ENCODE data around the gene FAF1.

FAF1 gene

DNA sequence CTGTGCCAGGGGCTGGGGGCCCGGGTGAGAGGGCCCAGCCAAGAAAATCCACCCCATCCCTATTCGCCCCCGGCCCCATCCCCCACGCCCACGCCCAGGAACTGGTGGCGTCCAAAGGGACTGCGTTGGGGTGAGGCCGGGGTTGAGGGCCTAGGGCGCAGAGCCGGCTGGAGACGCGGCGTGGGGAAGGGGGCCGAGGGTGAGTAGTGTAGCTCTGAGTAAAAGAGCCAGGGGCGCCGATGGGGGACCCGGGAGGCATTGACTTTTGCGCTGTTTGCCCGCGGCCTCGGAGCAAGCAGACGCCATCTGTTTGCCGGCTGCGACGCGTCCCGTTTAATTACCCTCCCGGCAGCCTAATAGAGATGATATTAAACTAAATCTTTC lies 533.4 kb downstream of the FAF1 start:
- Mint-ChIP-seq H3K27me3 (peaks cover 97% of the 10 kb centered on the region), H3K4me3 (no peak overlapping the region), H3K9me3 (no peaks in the 10 kb centered on the region), H3K27ac (no peak overlapping the region), H3K4me1 (ENCODE audit: low read depth) (peaks cover 53% of the 10 kb centered on the region), H3K36me3 (ENCODE audit: low read depth) (no peaks in the 10 kb centered on the region)
- DNase-seq = no peak

- Mint-ChIP-seq H3K27me3 (peaks cover 96% of the 10 kb centered on the region), H3K27ac (peak overlapping the region; percentile 44), H3K4me1 (ENCODE audit: low read depth) (peaks cover 56% of the 10 kb centered on the region), H3K4me3 (no peak overlapping the region), H3K36me3 (ENCODE audit: low read depth) (no peaks in the 10 kb centered on the region), H3K9me3 (no peaks in the 10 kb centered on the region)
- DNase-seq = peak; percentile 32
Observed at GRCh38 chr1:50426108-50426700, 533.9 kb downstream of the FAF1 start.

GRCh38 chr1:50425376-50426107 lies 534.5 kb downstream of the FAF1 start:
- Mint-ChIP-seq H3K4me1 (ENCODE audit: low read depth) (peaks cover 57% of the 10 kb centered on the region), H3K27ac (no peak overlapping the region)

GRCh38 chr1:50424884-50425375 lies 535.1 kb downstream of the FAF1 start:
- H3K9me3 Mint-ChIP-seq = no peaks in the 10 kb centered on the region
- DNase-seq = no peak
- H3K4me1 Mint-ChIP-seq (ENCODE audit: low read depth) = peaks cover 57% of the 10 kb centered on the region
- H3K4me3 Mint-ChIP-seq = peak overlapping the region; percentile 70
- H3K27ac Mint-ChIP-seq = no peak overlapping the region
- H3K36me3 Mint-ChIP-seq (ENCODE audit: low read depth) = no peaks in the 10 kb centered on the region
- H3K27me3 Mint-ChIP-seq = peaks cover 91% of the 10 kb centered on the region

More at GRCh38 chr1:50425376-50426107, 534.5 kb downstream of the FAF1 start:
- H3K36me3 Mint-ChIP-seq (ENCODE audit: low read depth) = no peaks in the 10 kb centered on the region
- H3K4me3 Mint-ChIP-seq = peak overlapping the region; percentile 12
- no peaks in the 10 kb centered on the region for H3K9me3 Mint-ChIP-seq
- DNase-seq = peak; percentile 32
- peaks cover 91% of the 10 kb centered on the region for H3K27me3 Mint-ChIP-seq

DNA sequence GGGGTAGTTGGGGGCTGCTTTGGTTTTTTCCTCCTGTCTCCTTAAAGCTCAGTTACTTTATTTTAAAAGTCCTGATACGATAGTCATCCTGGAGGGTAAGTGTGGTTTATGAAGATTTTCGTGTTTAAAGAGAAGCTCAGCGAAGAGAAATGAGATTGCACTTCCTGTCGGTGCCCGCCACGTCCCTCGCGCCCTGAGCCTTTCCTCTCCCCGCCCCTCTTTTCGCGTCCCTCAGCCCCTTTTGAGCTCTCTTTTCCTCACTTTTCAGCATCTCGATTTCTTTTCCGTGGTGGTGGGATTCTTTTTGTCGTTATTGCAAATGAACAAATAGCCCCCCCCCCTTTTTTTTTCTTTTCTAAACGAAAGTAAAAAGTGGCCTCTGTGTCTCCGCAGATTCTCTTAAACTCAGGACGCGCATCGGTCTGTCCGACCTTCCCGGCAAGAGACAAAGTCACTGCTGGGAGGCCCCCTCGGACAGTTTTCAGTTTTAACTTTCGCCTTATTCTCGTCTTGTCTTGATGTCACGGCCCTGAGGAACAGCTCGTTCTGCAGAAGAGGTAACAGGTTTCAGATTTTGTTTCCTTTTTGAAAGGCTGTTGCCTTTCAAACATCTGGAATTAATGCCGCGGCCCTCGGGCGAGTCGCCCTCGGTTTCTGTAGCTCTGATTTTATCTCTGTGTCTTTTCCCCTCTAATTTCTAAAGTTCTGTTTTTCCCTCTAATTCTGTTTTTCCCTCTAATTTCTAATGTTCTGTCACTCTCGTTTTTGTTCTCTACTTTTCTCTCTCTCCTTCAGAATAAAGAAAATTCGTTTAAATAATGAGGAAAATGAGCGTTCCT lies 535.8 kb downstream of the FAF1 start:
- Mint-ChIP-seq H3K27ac (peak overlapping the region; percentile 50), H3K9me3 (no peaks in the 10 kb centered on the region)
- DNase-seq = peak; percentile 35

GRCh38 chr1:50423670-50424000 lies 536.4 kb downstream of the FAF1 start:
- Mint-ChIP-seq H3K4me3 (peak overlapping the region; percentile 70), H3K27me3 (peaks cover 86% of the 10 kb centered on the region), H3K9me3 (no peaks in the 10 kb centered on the region), H3K36me3 (ENCODE audit: low read depth) (no peaks in the 10 kb centered on the region), H3K27ac (peak overlapping the region; percentile 59), H3K4me1 (ENCODE audit: low read depth) (peaks cover 61% of the 10 kb centered on the region)
- no peak for DNase-seq

More for the DNA sequence above, 535.8 kb downstream of the FAF1 start:
- no peaks in the 10 kb centered on the region for H3K36me3 Mint-ChIP-seq (ENCODE audit: low read depth)
- peaks cover 61% of the 10 kb centered on the region for H3K4me1 Mint-ChIP-seq (ENCODE audit: low read depth)
- peak overlapping the region; percentile 70 for H3K4me3 Mint-ChIP-seq
- H3K27me3 Mint-ChIP-seq = peaks cover 91% of the 10 kb centered on the region

- peaks cover 64% of the 10 kb centered on the region for H3K4me1 Mint-ChIP-seq (ENCODE audit: low read depth)
- peak within 1 kb of the TSS; percentile 71 for H3K27ac Mint-ChIP-seq
- H3K27me3 Mint-ChIP-seq = peaks cover 87% of the 10 kb centered on the region
- no peaks in the 10 kb centered on the region for H3K36me3 Mint-ChIP-seq (ENCODE audit: low read depth)
- DNase-seq = peak; percentile 41
- H3K4me3 Mint-ChIP-seq = peak within 1 kb of the TSS; percentile 70
- H3K9me3 Mint-ChIP-seq = no peaks in the 10 kb centered on the region
Observed at GRCh38 chr1:50422946-50423669, 537.0 kb downstream of the FAF1 start, which contains the start of gene DMRTA2. DMRTA2 (minus strand) TSS chr1:50423443; CDS start chr1:50421536, 1,907 bp downstream.

DNA sequence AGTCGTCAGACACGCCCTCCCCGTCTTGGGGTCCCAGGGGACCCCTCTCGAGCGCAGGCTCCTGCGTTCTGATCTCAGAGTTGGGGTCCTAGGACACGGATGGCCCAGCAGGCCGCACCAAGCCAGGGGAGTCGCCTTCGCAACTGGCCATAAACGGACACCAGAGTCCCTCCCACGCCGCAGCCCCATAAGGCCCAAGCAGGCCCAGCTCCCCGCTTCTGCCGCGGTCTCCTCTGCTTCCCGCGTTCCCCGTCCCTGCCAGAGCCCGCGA lies 537.5 kb downstream of the FAF1 start:
- H3K36me3 Mint-ChIP-seq (ENCODE audit: low read depth) = no peaks in the 10 kb centered on the region
- no peaks in the 10 kb centered on the region for H3K9me3 Mint-ChIP-seq
- peaks cover 87% of the 10 kb centered on the region for H3K27me3 Mint-ChIP-seq
- no peak overlapping the region for H3K4me3 Mint-ChIP-seq
- peaks cover 67% of the 10 kb centered on the region for H3K4me1 Mint-ChIP-seq (ENCODE audit: low read depth)
- H3K27ac Mint-ChIP-seq = peak overlapping the region; percentile 71
- peak; percentile 30 for DNase-seq

- H3K9me3 Mint-ChIP-seq = no peaks in the 10 kb centered on the region
Observed at GRCh38 chr1:50421768-50422674, 538.0 kb downstream of the FAF1 start.

DNA sequence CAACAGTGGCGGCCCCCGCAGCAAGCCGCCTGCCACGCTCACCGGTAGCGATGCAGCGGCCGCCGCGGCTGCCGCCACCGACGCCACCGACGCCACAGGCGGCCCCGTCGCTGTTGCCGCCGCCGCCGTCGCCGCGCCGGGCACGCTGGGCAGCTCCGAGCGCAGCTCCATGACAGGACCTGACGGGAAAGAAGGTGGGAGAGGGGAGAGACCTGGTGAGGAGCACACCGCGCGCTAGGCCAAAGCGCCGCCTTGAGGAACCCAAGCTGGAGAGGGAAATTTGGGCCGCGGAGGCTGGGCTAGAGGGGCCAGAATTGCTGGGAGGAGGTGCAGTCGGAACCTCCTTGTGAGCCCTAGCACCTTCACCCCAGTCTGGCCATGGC lies 538.7 kb downstream of the FAF1 start:
- no peak overlapping the region for H3K4me3 Mint-ChIP-seq
- peaks cover 86% of the 10 kb centered on the region for H3K27me3 Mint-ChIP-seq
- H3K4me1 Mint-ChIP-seq (ENCODE audit: low read depth) = peaks cover 70% of the 10 kb centered on the region
- peak; percentile 31 for DNase-seq
- no peaks in the 10 kb centered on the region for H3K9me3 Mint-ChIP-seq
- no peaks in the 10 kb centered on the region for H3K36me3 Mint-ChIP-seq (ENCODE audit: low read depth)
- H3K27ac Mint-ChIP-seq = peak overlapping the region; percentile 42

More at GRCh38 chr1:50421768-50422674, 538.0 kb downstream of the FAF1 start:
- Mint-ChIP-seq H3K4me3 (no peak overlapping the region), H3K27ac (peak overlapping the region; percentile 42), H3K27me3 (peaks cover 86% of the 10 kb centered on the region), H3K36me3 (ENCODE audit: low read depth) (no peaks in the 10 kb centered on the region), H3K4me1 (ENCODE audit: low read depth) (peaks cover 65% of the 10 kb centered on the region)
- no peak for DNase-seq

DNA sequence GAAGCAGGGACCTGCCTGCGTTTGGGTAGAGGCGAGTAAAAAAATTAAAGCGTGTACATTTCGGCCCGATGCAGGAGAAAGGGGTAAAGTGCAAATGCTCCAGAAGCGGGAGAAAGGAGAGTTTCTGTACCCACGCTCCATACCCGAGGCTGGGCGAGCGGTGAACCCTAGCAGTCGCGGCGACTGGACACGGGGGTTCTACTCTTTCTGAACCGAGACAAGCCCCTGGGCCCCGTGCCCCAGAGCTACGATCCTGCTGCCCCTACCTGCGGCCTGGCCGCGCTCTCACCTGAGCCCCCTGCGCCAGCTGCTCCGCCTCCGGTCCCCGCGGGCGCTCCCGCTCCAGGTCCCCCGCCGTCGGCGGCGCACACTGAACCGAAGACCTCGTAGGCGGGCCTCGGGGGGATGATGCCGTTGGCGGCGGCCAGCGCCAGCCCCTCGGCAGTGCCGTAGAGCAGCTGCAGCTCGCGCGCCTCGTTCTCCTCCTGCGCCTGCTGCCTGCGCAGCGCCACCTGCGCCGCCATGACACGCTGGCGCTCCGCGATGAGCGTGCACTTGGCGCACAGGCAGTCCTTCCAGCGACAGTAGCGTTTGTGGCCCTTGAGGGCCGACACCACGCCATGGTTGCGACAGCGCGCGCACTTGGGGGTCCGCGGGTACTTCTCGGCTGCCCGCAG lies 539.2 kb downstream of the FAF1 start:
- Mint-ChIP-seq H3K9me3 (no peaks in the 10 kb centered on the region), H3K36me3 (ENCODE audit: low read depth) (no peaks in the 10 kb centered on the region), H3K4me3 (no peak overlapping the region), H3K27me3 (peaks cover 86% of the 10 kb centered on the region), H3K27ac (peak overlapping the region; percentile 51), H3K4me1 (ENCODE audit: low read depth) (peaks cover 68% of the 10 kb centered on the region)
- peak; percentile 52 for DNase-seq

DNA sequence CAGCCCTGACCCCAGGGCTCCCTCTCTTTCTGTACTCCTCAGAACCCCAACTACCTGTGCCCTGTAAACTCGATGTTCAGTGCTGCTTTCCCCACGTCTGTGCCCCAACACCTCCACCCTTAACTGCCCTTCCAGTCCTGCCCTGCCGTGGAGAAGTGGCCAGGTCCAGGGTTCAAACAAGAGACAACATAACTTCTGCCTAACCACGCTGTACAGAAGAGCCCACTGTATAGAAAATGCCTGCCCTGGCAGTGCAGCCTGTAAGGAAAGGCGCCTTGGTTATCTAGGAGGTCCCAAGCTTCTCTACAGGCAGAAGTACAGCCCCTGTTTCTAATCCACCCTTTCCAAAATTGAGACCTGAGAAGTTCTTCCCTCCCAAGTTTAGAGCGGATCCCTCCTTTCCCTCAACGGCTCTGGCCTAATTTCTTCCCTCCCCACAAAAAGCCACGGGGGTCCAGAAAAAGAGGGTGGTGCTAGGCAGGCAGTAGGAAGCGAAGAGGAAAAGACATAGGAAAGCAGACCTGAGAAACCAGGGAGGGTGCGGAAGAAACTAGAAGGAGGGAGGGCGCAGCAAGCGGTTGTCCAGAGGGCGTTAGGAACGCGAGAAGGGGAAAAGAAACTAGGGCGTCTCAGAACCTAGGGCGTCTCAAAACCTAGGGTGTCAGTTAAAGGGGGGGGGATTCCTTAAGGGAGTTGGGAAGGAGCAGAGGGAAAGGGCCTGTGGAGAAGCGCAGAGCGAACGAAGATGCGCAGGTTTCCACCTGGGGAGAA lies 540.0 kb downstream of the FAF1 start:
- H3K4me3 Mint-ChIP-seq = no peak overlapping the region
- peaks cover 62% of the 10 kb centered on the region for H3K4me1 Mint-ChIP-seq (ENCODE audit: low read depth)
- peak overlapping the region; percentile 51 for H3K27ac Mint-ChIP-seq

More for the DNA sequence above, 540.0 kb downstream of the FAF1 start:
- no peaks in the 10 kb centered on the region for H3K36me3 Mint-ChIP-seq (ENCODE audit: low read depth)
- no peaks in the 10 kb centered on the region for H3K9me3 Mint-ChIP-seq
- DNase-seq = no peak
- H3K27me3 Mint-ChIP-seq = peaks cover 85% of the 10 kb centered on the region

Data from activated T-cell treated with anti-CD3 and anti-CD28 coated beads, Interleukin-2, amount 50 U/mL, for 24 hours (primary cell).